SH-SY5Y (cell line): ENCODE data around the gene RND2.

Experiments used
- GATA2 ChIP-seq: IDR thresholded peaks from 2 replicates; pipeline ENCODE4 v1.6.1; 2011; ENCODE audit warnings: mild to moderate bottlenecking, low read depth, low read length
- GATA3 ChIP-seq: IDR thresholded peaks from 2 replicates; pipeline ENCODE4 v1.6.1; 2011; ENCODE audit warnings: low read depth, mild to moderate bottlenecking, low read length, moderate library complexity

DNA sequence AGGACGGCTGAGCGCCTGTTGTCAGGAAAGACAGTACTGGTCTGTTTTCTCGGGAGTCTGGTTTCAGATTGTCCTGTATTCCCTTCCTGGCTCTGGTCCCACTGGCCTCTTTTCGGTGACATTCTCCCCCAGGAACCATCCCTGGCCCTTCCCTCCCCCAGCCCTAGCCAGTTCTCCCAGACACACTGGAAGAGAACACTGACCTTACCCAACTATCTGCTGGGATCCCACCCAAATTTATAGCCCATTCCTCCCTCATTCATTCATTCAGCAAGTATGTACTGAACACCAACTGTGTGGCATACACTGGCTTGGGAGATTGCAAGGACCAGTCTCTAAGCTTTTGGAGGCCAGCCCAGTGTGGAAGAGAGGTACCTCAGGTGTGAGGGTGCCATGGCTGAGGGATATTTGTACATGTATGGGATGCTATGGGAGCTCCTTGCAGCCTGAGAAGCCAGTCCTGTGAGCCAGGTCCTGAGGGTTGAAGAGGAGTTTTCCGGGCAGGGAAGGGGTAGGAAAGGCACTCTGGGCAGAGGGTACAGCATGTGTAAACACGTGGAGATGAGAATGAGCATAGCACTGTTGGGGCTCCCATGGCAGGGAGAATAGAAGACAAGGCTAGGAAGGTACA is 5.2 kb downstream of the RND2 start:
- TF ChIP-seq GATA2 (no peak), GATA3 (no peak)
